Measurements from ENCODE around the gene SPTB. TPM values are rescaled to one million over a fixed set of nuclear protein-coding genes. Genes with fewer than 3 reads are reported as not detected.

SPTB gene
- total and polyA plus RNA-seq, 7 donors, result 0.49 to 2.9 (median 1.3) TPM; not detected in 1

DNA sequence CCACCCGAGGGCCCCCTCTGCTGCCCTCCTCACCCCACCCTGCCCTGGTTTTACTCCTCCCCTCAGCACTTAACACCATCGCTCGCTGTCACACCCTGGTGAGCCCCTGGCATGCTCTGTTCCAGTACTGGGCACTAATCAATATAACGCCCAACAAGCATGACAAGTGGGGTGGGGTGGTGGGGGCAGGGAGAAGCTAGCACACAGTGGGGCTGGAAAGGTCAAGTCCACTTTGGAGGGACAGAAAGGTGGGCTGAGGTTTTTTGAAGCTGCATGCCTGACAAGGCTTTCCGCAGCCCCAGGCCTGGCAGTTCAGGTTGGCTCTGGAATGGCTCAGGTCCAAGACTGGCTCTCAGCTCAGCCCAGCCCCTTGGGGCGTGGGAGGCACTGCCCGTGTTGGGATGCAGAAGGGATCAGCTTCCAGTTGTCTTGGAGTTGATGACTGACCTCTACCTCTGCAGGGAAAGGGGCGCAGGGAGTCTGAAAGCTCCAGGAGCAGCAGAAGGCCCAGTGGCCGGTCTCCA is 141.4 kb downstream of the SPTB start:
- Histone ChIP-seq H3K4me1 (peaks cover 0 to 12% (median 2%) of the 10 kb centered on the region in 4 donors), H3K27ac (no peak overlapping the region), H3K27me3 (no peaks in the 10 kb centered on the region), H3K4me3 (no peak overlapping the region), H3K36me3 (peaks cover 46 to 87% (median 69%) of the 10 kb centered on the region in 4 donors), H3K9me3 (no peaks in the 10 kb centered on the region)
- TF ChIP-seq POLR2AphosphoS5 (IDR thresholded peaks at IDR 0.05) (no peak), EP300 (IDR thresholded peaks at IDR 0.05) (no peak), POLR2A (IDR thresholded peaks at IDR 0.05) (no peak)
- TF ChIP-seq, protein P1, sequence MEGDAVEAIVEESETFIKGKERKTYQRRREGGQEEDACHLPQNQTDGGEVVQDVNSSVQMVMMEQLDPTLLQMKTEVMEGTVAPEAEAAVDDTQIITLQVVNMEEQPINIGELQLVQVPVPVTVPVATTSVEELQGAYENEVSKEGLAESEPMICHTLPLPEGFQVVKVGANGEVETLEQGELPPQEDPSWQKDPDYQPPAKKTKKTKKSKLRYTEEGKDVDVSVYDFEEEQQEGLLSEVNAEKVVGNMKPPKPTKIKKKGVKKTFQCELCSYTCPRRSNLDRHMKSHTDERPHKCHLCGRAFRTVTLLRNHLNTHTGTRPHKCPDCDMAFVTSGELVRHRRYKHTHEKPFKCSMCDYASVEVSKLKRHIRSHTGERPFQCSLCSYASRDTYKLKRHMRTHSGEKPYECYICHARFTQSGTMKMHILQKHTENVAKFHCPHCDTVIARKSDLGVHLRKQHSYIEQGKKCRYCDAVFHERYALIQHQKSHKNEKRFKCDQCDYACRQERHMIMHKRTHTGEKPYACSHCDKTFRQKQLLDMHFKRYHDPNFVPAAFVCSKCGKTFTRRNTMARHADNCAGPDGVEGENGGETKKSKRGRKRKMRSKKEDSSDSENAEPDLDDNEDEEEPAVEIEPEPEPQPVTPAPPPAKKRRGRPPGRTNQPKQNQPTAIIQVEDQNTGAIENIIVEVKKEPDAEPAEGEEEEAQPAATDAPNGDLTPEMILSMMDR (IDR thresholded peaks at IDR 0.05), result no peak
- intact Hi-C loops (cut with DNase I), result no loop called here
- no peak for DNase-seq
- WGBS, 2 donors, result 72 to 86% methylated on average over 9 of the region's 9 CpGs

DNA sequence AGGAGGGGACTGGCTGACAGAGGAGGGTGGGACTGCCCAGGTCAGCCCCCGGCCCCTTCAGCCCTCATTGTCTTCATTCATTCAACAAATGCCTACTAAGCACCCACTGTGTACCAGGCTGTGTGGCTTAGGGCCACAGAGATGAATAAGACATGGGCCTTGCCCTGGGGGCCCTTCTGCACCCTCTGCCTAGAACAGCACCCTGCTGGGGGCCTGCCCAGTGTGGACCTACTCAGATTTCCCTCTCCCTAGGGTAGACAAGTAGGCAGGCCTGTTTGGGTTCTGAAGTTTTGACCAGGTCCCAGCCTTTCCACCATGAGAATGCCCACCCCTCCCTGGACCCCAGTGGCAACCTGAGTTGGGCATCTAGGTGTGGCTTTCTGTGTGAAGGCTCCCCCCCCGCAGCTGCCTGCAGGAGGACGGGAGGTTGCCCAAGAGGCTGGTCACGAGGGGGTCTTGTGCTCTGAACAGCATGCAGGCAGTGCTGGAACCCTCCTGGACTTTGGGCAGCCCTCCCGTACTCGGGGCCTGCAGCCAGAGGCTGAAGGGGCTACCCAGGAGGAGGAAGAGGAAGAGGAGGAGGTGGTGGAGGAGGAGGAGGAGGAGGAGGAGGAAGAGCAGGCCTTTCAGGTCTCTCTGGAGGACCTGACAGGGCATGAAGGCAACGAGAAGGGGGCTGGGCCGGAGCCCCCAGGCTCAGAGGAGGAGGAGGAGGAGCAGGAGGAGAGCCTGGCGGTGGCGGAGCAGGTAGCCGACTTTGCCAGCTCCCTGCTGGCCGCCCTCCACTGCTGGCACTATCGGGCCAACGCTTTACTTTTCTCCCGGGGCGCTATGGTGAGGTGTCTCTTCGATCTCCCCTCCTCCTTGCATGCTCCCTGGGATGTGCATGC is 142.1 kb downstream of the SPTB start:
- 78 to 88% methylated on average over 17 of the region's 17 CpGs for WGBS, 2 donors
- H3K27me3 ChIP-seq, result no peaks in the 10 kb centered on the region
- no peak for DNase-seq
- no peak overlapping the region for H3K4me3 ChIP-seq
- peak overlapping the region in 2 of 4 donors; percentile 0 to 12 for H3K27ac ChIP-seq
- intact Hi-C loops (cut with DNase I), result no loop called here
- TF ChIP-seq, protein P1 (IDR thresholded peaks at IDR 0.05), result no peak
- TF ChIP-seq EP300 (IDR thresholded peaks at IDR 0.05), result no peak
- no peak for TF ChIP-seq POLR2AphosphoS5 (IDR thresholded peaks at IDR 0.05)
- no peak for TF ChIP-seq POLR2A (IDR thresholded peaks at IDR 0.05)
- no peaks in the 10 kb centered on the region for H3K9me3 ChIP-seq
- H3K36me3 ChIP-seq, result peaks cover 45 to 87% (median 66%) of the 10 kb centered on the region in 4 donors
- peaks cover 0 to 12% (median 2%) of the 10 kb centered on the region in 4 donors for H3K4me1 ChIP-seq

GRCh38 chr14:64736271-64737169 is 143.2 kb downstream of the SPTB start:
- Histone ChIP-seq H3K4me1 (peaks cover 0 to 12% (median 2%) of the 10 kb centered on the region in 4 donors), H3K27me3 (no peaks in the 10 kb centered on the region), H3K4me3 (no peak overlapping the region), H3K9me3 (no peaks in the 10 kb centered on the region), H3K27ac (peak overlapping the region in 2 of 4 donors; percentile 0 to 12), H3K36me3 (peaks cover 42 to 87% (median 66%) of the 10 kb centered on the region in 4 donors)
- intact Hi-C loops (cut with DNase I), result no loop called here
- no peak for DNase-seq
- 39 to 76% methylated on average over 28 of the region's 28 CpGs for WGBS, 2 donors
- no peak for TF ChIP-seq EP300 (IDR thresholded peaks at IDR 0.05)

GRCh38 chr14:64734990-64735389 is 144.7 kb downstream of the SPTB start:
- H3K27ac ChIP-seq, result peak overlapping the region in 3 of 4 donors; percentile 1 to 21 (median 12)
- no peak for TF ChIP-seq POLR2AphosphoS5 (IDR thresholded peaks at IDR 0.05)
- TF ChIP-seq, protein P1 (IDR thresholded peaks at IDR 0.05), result no peak
- TF ChIP-seq EP300 (IDR thresholded peaks at IDR 0.05), result no peak
- no peak for TF ChIP-seq POLR2A (IDR thresholded peaks at IDR 0.05)
- intact Hi-C loops (cut with DNase I), result no loop called here
- no peak overlapping the region for H3K4me3 ChIP-seq
- no peak for DNase-seq
- no peaks in the 10 kb centered on the region for H3K9me3 ChIP-seq
- WGBS, 2 donors, result 71 to 72% methylated on average over 6 of the region's 6 CpGs
- H3K27me3 ChIP-seq, result no peaks in the 10 kb centered on the region
- peaks cover 0 to 12% (median 2%) of the 10 kb centered on the region in 4 donors for H3K4me1 ChIP-seq
- H3K36me3 ChIP-seq, result peaks cover 44 to 87% (median 64%) of the 10 kb centered on the region in 4 donors

All from sigmoid colon (tissue), 7 donors.